Measurements from ENCODE around the gene WNK2.

WNK2 gene

GRCh38 chr9:93217706-93218105 is 33.8 kb downstream of the WNK2 start:
- DNase-seq (ENCODE audit: low read depth in 3 of 3, low spot score in 1 of 3): no peak

GRCh38 chr9:93218161-93218560 is 34.2 kb downstream of the WNK2 start:
- no peak for DNase-seq (ENCODE audit: low read depth in 3 of 3, low spot score in 1 of 3)

DNA sequence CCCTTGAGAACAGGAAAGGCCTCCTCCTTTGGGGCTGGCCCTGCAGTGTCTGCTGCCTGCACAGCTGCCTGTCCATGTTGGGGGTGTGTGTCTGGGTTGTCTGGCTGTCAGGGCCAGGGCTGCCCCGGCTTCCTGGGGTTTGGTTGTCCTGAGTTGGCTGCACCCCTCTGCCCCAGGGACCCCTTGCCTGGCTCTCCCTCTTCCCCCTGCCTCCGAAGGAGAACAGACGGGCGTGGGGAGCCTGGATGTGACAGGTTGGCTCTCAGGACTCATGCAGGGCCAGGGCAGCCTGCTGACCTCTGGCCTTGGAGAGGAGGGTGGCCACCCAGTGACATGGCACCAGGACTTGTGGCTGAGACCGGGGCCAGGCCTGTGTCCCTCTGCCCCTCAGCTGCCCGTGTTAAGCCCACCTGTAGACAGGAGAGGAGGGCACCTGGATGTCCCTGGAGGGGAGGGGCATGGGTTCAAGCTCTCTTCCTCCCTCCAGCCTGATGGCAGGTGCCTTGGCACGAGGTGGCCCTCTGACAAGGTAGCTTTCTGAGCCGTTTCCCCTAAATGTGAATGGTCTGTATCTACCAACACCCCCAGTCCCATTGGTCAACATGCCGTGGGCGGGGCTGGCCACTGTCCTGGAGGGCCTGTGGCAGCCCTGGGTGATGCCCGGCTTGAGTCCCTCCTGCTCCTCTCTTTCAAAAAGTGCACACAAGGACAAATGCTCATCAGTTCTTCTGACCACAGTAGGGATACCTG is 34.9 kb downstream of the WNK2 start:
- DNase-seq (ENCODE audit: low read depth in 3 of 3, low spot score in 1 of 3): no peak

GRCh38 chr9:93219692-93220091 is 35.8 kb downstream of the WNK2 start:
- no peak for DNase-seq (ENCODE audit: low read depth in 3 of 3, low spot score in 1 of 3)

GRCh38 chr9:93220627-93221026 is 36.7 kb downstream of the WNK2 start:
- DNase-seq (ENCODE audit: low read depth in 3 of 3, low spot score in 1 of 3): no peak

DNA sequence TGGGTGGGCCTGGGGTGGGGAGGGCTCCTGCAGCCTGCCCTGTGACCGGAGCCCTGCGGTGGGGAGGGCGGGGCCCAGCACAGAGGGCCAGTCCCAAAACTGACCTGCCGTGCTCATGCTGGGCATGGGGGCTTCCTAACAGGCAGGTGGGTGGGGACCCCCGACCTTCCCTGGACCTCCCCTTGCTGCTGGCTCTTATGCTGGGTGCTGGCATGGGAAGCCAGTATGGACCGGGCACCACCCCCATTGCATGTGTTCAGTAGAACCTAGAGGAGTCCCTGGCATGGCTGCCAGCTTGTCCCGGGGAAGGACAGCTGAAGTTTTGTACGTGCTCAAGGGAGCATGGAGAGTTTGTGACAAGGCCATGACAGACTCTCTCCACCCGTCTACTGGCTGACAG is 37.1 kb downstream of the WNK2 start:
- no peak for DNase-seq (ENCODE audit: low read depth in 3 of 3, low spot score in 1 of 3)

GRCh38 chr9:93222890-93223259 is 38.9 kb downstream of the WNK2 start:
- no peak for DNase-seq (ENCODE audit: low read depth in 3 of 3, low spot score in 1 of 3)

- DNase-seq (ENCODE audit: low read depth in 3 of 3, low spot score in 1 of 3): no peak
Measured at GRCh38 chr9:93223260-93224180, 39.6 kb downstream of the WNK2 start.

DNA sequence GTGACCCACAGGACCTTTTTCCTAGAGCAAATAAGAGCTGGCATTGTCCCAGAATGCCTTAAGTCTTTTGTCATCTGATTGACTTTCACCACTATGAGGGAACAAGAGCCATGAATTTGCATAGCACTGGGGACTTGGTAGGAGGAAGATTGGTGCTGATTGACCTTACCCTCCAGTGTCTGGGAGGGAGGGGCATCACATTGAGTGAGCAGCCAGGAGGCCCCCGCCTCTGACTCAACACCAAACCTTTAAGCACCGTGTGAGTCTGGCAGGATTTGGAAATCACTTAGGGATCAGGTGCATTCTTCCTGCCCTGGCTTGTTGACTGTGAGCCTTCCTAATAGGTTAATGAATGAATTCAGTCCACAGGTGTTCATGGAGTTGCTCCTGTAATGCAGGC is 40.7 kb downstream of the WNK2 start:
- DNase-seq (ENCODE audit: low read depth in 3 of 3, low spot score in 1 of 3): no peak

DNA sequence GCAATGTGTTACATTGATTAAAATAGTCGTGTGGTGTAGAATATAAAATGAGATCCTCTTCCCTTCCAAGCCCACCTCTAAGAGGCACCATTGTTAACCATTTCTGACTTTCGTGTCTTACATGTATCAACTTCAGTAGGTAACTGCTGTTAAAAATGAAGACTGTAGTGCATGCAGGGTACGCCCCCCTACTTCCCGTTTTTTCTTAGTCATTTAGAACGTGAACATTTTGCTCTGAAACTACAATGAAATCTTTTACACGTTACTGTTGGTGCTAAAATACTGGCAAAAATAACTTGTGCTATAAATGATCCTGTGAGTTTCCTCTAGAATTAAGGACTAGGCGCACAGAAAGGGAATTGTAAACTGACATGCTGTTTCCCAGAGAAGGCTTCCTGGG is 41.5 kb downstream of the WNK2 start:
- no peak for DNase-seq (ENCODE audit: low read depth in 3 of 3, low spot score in 1 of 3)

- DNase-seq (ENCODE audit: low read depth in 3 of 3, low spot score in 1 of 3): no peak
Measured at GRCh38 chr9:93225892-93226291, 42.0 kb downstream of the WNK2 start.

DNA sequence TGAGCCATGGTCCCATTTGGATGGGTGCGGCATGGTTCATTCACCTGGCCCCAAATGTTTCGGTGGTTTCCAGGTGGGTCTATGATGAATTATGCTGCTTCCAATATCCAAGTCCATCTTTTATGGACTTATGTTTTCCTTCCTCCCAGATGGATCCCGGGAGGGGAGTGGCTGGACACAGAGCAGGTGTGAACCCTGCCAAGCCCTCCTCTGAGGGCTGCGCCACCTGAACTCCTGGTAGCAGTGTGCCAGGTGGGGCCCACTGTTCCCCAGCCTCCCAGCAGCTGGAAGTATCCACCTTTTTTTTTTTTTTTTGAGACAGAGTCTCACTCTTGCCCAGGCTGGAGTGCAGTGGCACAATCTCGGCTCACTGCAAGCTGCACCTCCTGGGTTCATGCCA is 42.9 kb downstream of the WNK2 start:
- no peak for DNase-seq (ENCODE audit: low read depth in 3 of 3, low spot score in 1 of 3)

DNA sequence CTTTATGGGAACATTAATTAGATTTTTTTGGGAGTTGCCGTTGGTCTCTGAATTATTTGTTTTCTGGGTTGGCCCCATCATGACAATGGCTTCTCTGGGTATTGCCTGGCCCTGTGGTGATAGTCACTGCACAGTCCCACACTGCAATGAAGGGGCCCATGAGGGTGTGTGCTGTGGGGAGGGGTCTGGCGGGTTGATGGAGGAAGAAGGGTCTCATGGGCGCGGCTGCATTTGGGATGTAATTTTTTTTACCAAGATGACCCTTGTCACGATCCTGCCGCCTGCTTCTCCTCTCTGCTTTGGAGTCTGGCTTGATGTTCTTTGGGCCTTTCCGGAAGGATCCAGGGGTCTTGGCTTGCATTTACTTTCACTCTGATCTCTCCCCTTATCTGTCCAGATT is 44.1 kb downstream of the WNK2 start:
- no peak for DNase-seq (ENCODE audit: low read depth in 3 of 3, low spot score in 1 of 3)

GRCh38 chr9:93228453-93228852 is 44.5 kb downstream of the WNK2 start:
- no peak for DNase-seq (ENCODE audit: low read depth in 3 of 3, low spot score in 1 of 3)

DNA sequence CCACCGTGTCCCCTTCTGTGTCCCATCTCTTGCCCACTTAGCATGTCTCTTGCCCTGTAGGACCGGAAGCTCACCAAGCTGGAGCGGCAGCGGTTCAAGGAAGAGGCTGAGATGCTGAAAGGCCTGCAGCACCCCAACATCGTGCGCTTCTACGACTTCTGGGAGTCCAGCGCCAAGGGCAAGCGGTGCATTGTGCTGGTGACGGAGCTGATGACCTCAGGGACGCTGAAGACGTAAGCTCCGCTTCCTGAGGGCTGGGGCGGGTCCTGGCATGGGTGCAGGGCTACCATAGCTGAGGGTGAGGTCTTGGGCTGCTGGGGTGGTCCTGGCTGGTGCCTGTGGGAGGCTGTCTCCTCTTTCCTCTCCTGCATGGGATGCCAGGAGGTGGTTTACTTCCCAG is 45.7 kb downstream of the WNK2 start:
- DNase-seq (ENCODE audit: low read depth in 3 of 3, low spot score in 1 of 3): no peak

DNA sequence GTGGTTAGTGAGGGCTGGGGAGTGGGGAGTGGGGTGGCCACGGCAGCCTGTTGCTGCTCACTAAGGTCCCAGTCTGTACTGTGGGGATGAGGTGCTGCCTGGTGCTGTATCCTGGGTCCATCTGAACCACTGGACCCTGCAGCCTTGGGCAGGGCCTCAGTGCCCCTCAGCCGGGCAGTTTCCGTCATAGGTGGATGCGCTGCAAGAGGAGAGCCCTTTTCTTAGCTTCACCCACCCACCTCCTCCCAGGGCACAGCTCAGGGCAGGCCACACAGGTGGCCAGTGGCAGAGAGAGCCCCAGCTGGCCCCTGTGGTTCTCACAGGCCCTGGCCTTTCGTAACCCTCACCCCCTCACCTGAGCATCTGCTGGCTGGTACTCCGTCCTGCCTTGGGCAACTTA is 46.2 kb downstream of the WNK2 start:
- DNase-seq (ENCODE audit: low read depth in 3 of 3, low spot score in 1 of 3): no peak

- no peak for DNase-seq (ENCODE audit: low read depth in 3 of 3, low spot score in 1 of 3)
Measured at GRCh38 chr9:93230601-93231000, 46.7 kb downstream of the WNK2 start.

DNA sequence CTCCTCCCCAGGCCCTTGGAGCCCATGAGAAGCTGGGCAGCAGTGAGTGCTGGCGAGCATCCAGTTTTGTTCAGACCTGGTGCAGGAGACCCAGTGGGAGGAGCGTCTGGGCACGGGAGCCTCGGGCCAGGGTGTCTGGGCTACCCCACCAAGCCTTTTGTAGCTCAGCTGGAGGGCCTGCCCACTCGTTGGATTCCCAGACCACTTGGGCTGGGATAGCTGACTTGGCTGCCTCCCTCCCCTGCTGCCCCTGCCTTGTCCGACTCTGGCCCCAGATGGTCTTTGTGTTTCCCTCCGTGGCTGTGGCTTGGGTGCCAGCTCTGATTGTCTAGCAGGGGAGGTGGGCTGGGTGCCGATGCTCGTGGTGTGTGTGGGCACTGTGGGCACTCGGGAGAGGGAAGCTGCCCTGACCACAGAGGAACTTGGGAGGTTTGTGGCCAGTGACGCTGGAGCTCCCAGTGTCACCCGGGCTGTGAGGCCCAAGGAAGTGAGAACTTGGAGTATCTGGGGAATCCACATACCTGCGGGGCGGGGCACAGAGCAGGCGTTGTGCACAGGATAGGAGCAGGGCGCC is 47.3 kb downstream of the WNK2 start:
- DNase-seq (ENCODE audit: low read depth in 3 of 3, low spot score in 1 of 3): no peak

- no peak for DNase-seq (ENCODE audit: low read depth in 3 of 3, low spot score in 1 of 3)
Measured at GRCh38 chr9:93231716-93232115, 47.8 kb downstream of the WNK2 start.

DNA sequence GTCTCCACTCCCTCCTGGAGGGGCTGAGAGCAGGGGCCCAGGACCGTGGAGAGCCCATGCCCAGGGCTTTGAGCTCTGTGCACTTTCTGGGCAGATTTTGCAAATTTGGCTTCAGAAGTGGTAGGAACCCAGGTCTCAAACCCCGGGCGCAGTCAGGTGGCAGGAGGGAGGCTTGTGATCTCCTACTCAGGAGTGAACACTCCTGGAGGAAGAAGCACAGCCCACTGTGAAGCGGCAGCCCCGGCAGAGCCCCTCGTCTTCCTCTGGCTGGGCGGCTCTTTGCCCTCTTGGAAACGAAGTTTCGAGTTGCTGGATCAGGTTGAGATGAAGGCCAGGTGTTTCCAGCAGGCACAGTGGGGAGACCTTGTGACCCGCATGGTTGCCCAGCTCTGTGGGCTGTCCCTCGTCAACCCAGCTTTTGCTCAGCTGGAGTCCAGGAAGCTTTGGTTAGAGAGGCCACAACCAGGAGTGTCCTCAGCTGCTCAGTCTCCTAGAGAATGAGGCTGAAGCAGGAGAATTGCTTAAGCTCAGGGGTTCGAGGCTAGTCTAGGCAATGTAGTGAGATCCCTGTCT is 48.5 kb downstream of the WNK2 start:
- DNase-seq (ENCODE audit: low read depth in 3 of 3, low spot score in 1 of 3): no peak

GRCh38 chr9:93233033-93233432 is 49.1 kb downstream of the WNK2 start:
- DNase-seq (ENCODE audit: low read depth in 3 of 3, low spot score in 1 of 3): no peak

GRCh38 chr9:93234600-93234999 is 50.7 kb downstream of the WNK2 start:
- DNase-seq (ENCODE audit: low read depth in 3 of 3, low spot score in 1 of 3): no peak

All from stimulated activated CD4-positive, alpha-beta T cell treated with anti-CD3 and anti-CD28 coated beads, TNF-alpha, amount 100 ng/mL, for 1 hour (primary cell).